B cell (primary cell): ENCODE results near the gene ATP8A2. TPM values are rescaled to one million over a fixed set of nuclear protein-coding genes. Genes with fewer than 3 reads are reported as not detected.

Experiments
- ATAC-seq: fragments of 200-7000 bp; cut with Tn5 transposase; one replicate; pipeline ENCODE4 v1.10.0; 2021; ENCODE audit warnings: low read depth, mild to moderate bottlenecking, moderate number of reproducible peaks, moderate library complexity
- CTCF ChIA-PET: fragments of 350-600 bp; sonication (Branson Sonifier 250); formaldehyde crosslinking; loops from one replicate; lab custom pipeline; 2021; ENCODE audit warnings: antibody characterized with exemption, inconsistent platforms; lab: Charles Lee
- POLR2A ChIA-PET: fragments of 350-600 bp; sonication (Branson Sonifier 250); formaldehyde crosslinking; loops from one replicate; lab custom pipeline; 2021; ENCODE audit warnings: antibody characterized with exemption; lab: Charles Lee
- DNase-seq: peaks from one replicate; pipeline ENCODE4 v3.0.0; 2013
- H2AFZ ChIP-seq: 2 replicates; pipeline ENCODE4 v1.6.1; 2012; ENCODE audit warnings: mild to moderate bottlenecking, low read depth, low read length; ENCODE audit not compliant: insufficient read depth, poor library complexity, severe bottlenecking
- H3K27ac ChIP-seq, 2 donors: 1 replicate in 1 of 2; 2 replicates in 1 of 2; pipeline ENCODE4 v1.5.1; 2012 to 2013; ENCODE audit warnings: low read length in 2 of 2, mild to moderate bottlenecking in 2 of 2, moderate library complexity in 1 of 2
- H3K27me3 ChIP-seq, 4 experiments: fragments of 200-600 bp in 1 of 4; sonication (generic) in 1 of 4; replicated peaks in 1 of 4; 1 replicate in 2 of 4; 2 replicates in 2 of 4; pipeline versions ENCODE4 v1.6.1 to v1.7.0; 2013 to 2016; ENCODE audit warnings: low read length in 3 of 4, mild to moderate bottlenecking in 2 of 4, mixed read lengths in 1 of 4, moderate library complexity in 1 of 4; ENCODE audit not compliant: insufficient read depth in 4 of 4, control insufficient read depth in 3 of 4; ENCODE audit errors: control extremely low read depth in 1 of 4
- H3K36me3 ChIP-seq, 2 experiments: replicated peaks in 1 of 2; 1 replicate in 1 of 2; 2 replicates in 1 of 2; pipeline versions ENCODE4 v1.6.1 to v1.7.1; 2013; ENCODE audit warnings: low read length in 1 of 2; ENCODE audit not compliant: insufficient read depth in 2 of 2, control insufficient read depth in 1 of 2; ENCODE audit errors: control extremely low read depth in 1 of 2, extremely low read depth in 1 of 2
- H3K4me1 ChIP-seq, 2 donors: fragments of 200-600 bp in 1 of 2; sonication (generic) in 1 of 2; 1 replicate in 1 of 2; 2 replicates in 1 of 2; pipeline versions ENCODE4 v1.5.1 to v1.6.1; 2013 to 2017; ENCODE audit warnings: low read length in 2 of 2; ENCODE audit not compliant: control insufficient read depth in 2 of 2, insufficient read depth in 2 of 2
- H3K4me2 ChIP-seq: replicated peaks from 2 replicates; pipeline ENCODE3; 2012; ENCODE audit warnings: mild to moderate bottlenecking, low read depth, low read length; ENCODE audit not compliant: poor library complexity, severe bottlenecking
- H3K4me3 ChIP-seq, 5 experiments: fragments of 200-600 bp in 1 of 5; sonication (generic) in 1 of 5; 1 replicate in 3 of 5; 2 replicates in 2 of 5; pipeline versions ENCODE4 v1.5.1 to v1.7.0; 2011 to 2016; ENCODE audit warnings: low read length in 4 of 5, mild to moderate bottlenecking in 4 of 5, low read depth in 2 of 5, control low read depth in 1 of 5, moderate library complexity in 1 of 5; ENCODE audit not compliant: insufficient read depth in 1 of 5; ENCODE audit errors: control extremely low read depth in 1 of 5, extremely low read depth in 1 of 5
- H3K79me2 ChIP-seq: fragments of 200-600 bp; sonication (generic); one replicate; pipeline ENCODE4 v1.6.0; 2016; ENCODE audit warnings: low read length; ENCODE audit not compliant: control insufficient read depth, insufficient read depth
- H3K9ac ChIP-seq: fragments of 200-600 bp; sonication (generic); 2 replicates; pipeline ENCODE4 v1.6.1; 2017; ENCODE audit warnings: mild to moderate bottlenecking, low read length, moderate library complexity
- H3K9me3 ChIP-seq, 3 donors: one replicate each; pipeline versions ENCODE4 v1.6.1 to v1.7.1; 2013; ENCODE audit warnings: low read length in 2 of 3; ENCODE audit not compliant: control insufficient read depth in 2 of 3, insufficient read depth in 1 of 3; ENCODE audit errors: control extremely low read depth in 1 of 3
- H4K20me1 ChIP-seq: 2 replicates; pipeline ENCODE4 v1.6.0; 2012; ENCODE audit warnings: mild to moderate bottlenecking, low read length; ENCODE audit not compliant: insufficient read depth, control insufficient read depth, poor library complexity, severe bottlenecking
- H3K27ac Mint-ChIP-seq: one replicate; pipeline ENCODE4 v1.8.0; 2021; ENCODE audit warnings: mixed read lengths
- H3K27me3 Mint-ChIP-seq: one replicate; pipeline ENCODE4 v1.8.0; 2021; ENCODE audit warnings: mixed read lengths
- H3K4me1 Mint-ChIP-seq: one replicate; pipeline ENCODE4 v1.8.0; 2021; ENCODE audit warnings: mixed read lengths
- H3K4me3 Mint-ChIP-seq: one replicate; pipeline ENCODE4 v1.8.0; 2021; ENCODE audit warnings: mixed read lengths
- H3K9me3 Mint-ChIP-seq: one replicate; pipeline ENCODE4 v1.8.0; 2022; ENCODE audit warnings: mixed read lengths; ENCODE audit not compliant: insufficient read depth
- EZH2 ChIP-seq: IDR thresholded peaks from 2 replicates; pipeline ENCODE4 v1.6.1; 2012; ENCODE audit warnings: borderline replicate concordance, low read depth, mild to moderate bottlenecking, moderate library complexity, low read length; ENCODE audit not compliant: insufficient read depth, poor library complexity, severe bottlenecking
- WGBS: methylation state at CpG from one replicate; pipeline ENCODE4 v1.1.5; 2013; ENCODE audit warnings: missing lambda C conversion rate; ENCODE audit not compliant: insufficient coverage; 5-methylcytosine and 5-hydroxymethylcytosine counted together
- intact Hi-C: fragments of 100-400 bp; cut with micrococcal nuclease; formaldehyde crosslinking; loops from one replicate; pipeline ENCODE4 v1.10.0; 2022
- polyA plus RNA-seq: library from polyadenylated mRNA; depleted of rRNA; stranded (reverse); fragments of >200 nt; gene quantifications from 2 replicates; pipeline ENCODE4 v1.2.3, GENCODE V29; 2012
- total RNA-seq, 2 donors: library from RNA; stranded (reverse); fragments of 120-200 nt in 1 of 2; gene quantifications; 1 replicate in 1 of 2; 2 replicates in 1 of 2; pipeline versions ENCODE4 v1.2.3 to v1.2.4, GENCODE V29; 2013 to 2022
- TF ChIP-seq, protein P1 (sequence below): fragments of 200-600 bp; IDR thresholded peaks from one replicate; pipeline ENCODE4 v1.8.0; 2022; ENCODE audit warnings: antibody characterized with exemption, mild to moderate bottlenecking

The ATP8A2 gene
- total and polyA plus RNA-seq, 2 donors (not counting 1 experiment from before 2014, with no cell fraction given) = not detected

DNA sequence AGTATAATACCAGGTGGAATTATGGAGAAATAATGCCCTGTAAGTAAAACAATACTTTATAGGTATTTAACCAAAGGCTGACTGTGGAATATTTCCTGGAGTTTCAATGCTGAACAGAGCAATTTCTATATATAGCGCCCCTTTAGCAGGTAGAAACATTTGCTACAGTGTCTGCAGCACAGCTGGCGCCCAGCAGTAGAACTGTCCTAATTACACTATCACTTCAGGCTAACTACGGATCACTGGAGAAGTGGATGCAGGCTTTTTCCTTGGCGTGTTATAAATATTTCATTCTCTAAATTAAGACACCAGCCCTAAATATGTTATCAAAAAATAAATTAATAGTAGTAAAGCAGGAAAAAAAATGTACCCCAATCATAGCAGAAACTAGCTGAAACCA lies 677.0 kb downstream of the ATP8A2 start:
- peaks cover 0 to 45% (median 25%) of the 10 kb centered on the region in 4 experiments for H3K27me3 ChIP-seq

GRCh38 chr13:26050568-26051230 lies 678.9 kb downstream of the ATP8A2 start:
- Histone ChIP-seq H3K9me3 (peaks cover 0 to 11% (median 0%) of the 10 kb centered on the region in 3 donors), H3K4me1 (peaks cover 5 to 18% of the 10 kb centered on the region in 2 donors), H3K79me2 (no peaks in the 10 kb centered on the region), H3K27me3 (peaks cover 0 to 45% (median 25%) of the 10 kb centered on the region in 4 experiments), H3K27ac (no peak overlapping the region), H2AFZ (peak overlapping the region; percentile 42), H3K9ac (no peak overlapping the region), H4K20me1 (no peaks in the 10 kb centered on the region), H3K4me3 (no peak overlapping the region), H3K4me2 (peak overlapping the region; percentile 57), H3K36me3 (no peaks in the 10 kb centered on the region)
- Mint-ChIP-seq H3K27me3 (peaks cover 37% of the 10 kb centered on the region), H3K4me1 (peaks cover 8% of the 10 kb centered on the region), H3K9me3 (no peaks in the 10 kb centered on the region), H3K27ac (no peak overlapping the region), H3K4me3 (no peak overlapping the region)
- 17% methylated on average over 82 of the region's 82 CpGs for WGBS
- ChIA-PET CTCF (no interaction called here), POLR2A (no interaction called here)
- ATAC-seq = no peak
- TF ChIP-seq, protein P1, sequence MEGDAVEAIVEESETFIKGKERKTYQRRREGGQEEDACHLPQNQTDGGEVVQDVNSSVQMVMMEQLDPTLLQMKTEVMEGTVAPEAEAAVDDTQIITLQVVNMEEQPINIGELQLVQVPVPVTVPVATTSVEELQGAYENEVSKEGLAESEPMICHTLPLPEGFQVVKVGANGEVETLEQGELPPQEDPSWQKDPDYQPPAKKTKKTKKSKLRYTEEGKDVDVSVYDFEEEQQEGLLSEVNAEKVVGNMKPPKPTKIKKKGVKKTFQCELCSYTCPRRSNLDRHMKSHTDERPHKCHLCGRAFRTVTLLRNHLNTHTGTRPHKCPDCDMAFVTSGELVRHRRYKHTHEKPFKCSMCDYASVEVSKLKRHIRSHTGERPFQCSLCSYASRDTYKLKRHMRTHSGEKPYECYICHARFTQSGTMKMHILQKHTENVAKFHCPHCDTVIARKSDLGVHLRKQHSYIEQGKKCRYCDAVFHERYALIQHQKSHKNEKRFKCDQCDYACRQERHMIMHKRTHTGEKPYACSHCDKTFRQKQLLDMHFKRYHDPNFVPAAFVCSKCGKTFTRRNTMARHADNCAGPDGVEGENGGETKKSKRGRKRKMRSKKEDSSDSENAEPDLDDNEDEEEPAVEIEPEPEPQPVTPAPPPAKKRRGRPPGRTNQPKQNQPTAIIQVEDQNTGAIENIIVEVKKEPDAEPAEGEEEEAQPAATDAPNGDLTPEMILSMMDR = no peak
- TF ChIP-seq EZH2 = no peak
- intact Hi-C loops = no loop called here
- peak; percentile 8 for DNase-seq

More for the DNA sequence above, 677.0 kb downstream of the ATP8A2 start:
- no peaks in the 10 kb centered on the region for H4K20me1 ChIP-seq
- intact Hi-C loops = no loop called here
- no peak overlapping the region for H3K9ac ChIP-seq
- H3K27ac ChIP-seq = no peak overlapping the region
- no peak overlapping the region for H3K4me2 ChIP-seq
- WGBS = no CpG with 5 or more reads among the region's 4 CpGs
- no peaks in the 10 kb centered on the region for H3K36me3 ChIP-seq
- peaks cover 8% of the 10 kb centered on the region for H3K4me1 Mint-ChIP-seq
- DNase-seq = no peak
- H3K9me3 ChIP-seq = peaks cover 0 to 11% (median 0%) of the 10 kb centered on the region in 3 donors
- POLR2A ChIA-PET = no interaction called here
- TF ChIP-seq, protein P1 = no peak
- no peak for TF ChIP-seq EZH2
- no peak overlapping the region for H2AFZ ChIP-seq
- peaks cover 5 to 18% of the 10 kb centered on the region in 2 donors for H3K4me1 ChIP-seq
- H3K4me3 Mint-ChIP-seq = no peak overlapping the region
- H3K27ac Mint-ChIP-seq = no peak overlapping the region
- H3K27me3 Mint-ChIP-seq = peaks cover 36% of the 10 kb centered on the region
- H3K79me2 ChIP-seq = no peaks in the 10 kb centered on the region
- ATAC-seq = no peak
- H3K4me3 ChIP-seq = no peak overlapping the region
- CTCF ChIA-PET = no interaction called here
- H3K9me3 Mint-ChIP-seq = no peaks in the 10 kb centered on the region
